H1 (cell line): ENCODE data around the gene IL6R. TPM values are rescaled to one million over a fixed set of nuclear protein-coding genes. Genes with fewer than 3 reads are reported as not detected.

Experiments
- CTCF ChIA-PET: fragments of 300-600 bp; sonication (Branson Sonifier 250); formaldehyde crosslinking; loops from one replicate; lab custom pipeline; 2021; ENCODE audit not compliant: partially characterized antibody; lab: Charles Lee
- POLR2A ChIA-PET: fragments of 300-600 bp; sonication (Branson Sonifier 250); formaldehyde crosslinking; loops from one replicate; lab custom pipeline; 2021; ENCODE audit warnings: inconsistent platforms; ENCODE audit not compliant: partially characterized antibody; lab: Charles Lee
- DNase-seq, 2 experiments: peaks; one replicate each; pipeline versions ENCODE4 v3.0.0 to v3.0.0-alpha.2; 2010 to 2022; ENCODE audit warnings: low spot score in 2 of 2, low read depth in 1 of 2, mixed read lengths in 1 of 2
- FAIRE-seq: peaks from 2 replicates; lab custom pipeline; 2011; peaks lifted over from hg19 to GRCh38; lab: Jason Lieb, UNC
- H2AFZ ChIP-seq: 2 replicates; pipeline ENCODE4 v1.8.1; 2012; ENCODE audit warnings: low read length, inconsistent platforms
- H2AK5ac ChIP-seq: 2 replicates; pipeline ENCODE4 v1.6.1; 2013; ENCODE audit warnings: low read depth, low read length
- H2BK120ac ChIP-seq: replicated peaks from 2 replicates; pipeline ENCODE3; 2013; ENCODE audit warnings: low read depth, low read length, inconsistent platforms
- H2BK12ac ChIP-seq: 2 replicates; pipeline ENCODE4 v1.6.1; 2013; ENCODE audit warnings: low read depth, low read length
- H2BK15ac ChIP-seq: 2 replicates; pipeline ENCODE4 v1.6.1; 2013; ENCODE audit warnings: low read length
- H2BK20ac ChIP-seq: 2 replicates; pipeline ENCODE4 v1.6.1; 2013; ENCODE audit warnings: low read length
- H2BK5ac ChIP-seq: 2 replicates; pipeline ENCODE4 v1.6.1; 2013; ENCODE audit warnings: low read depth, low read length
- H3K14ac ChIP-seq: 2 replicates; pipeline ENCODE4 v1.6.1; 2013; ENCODE audit warnings: inconsistent platforms; ENCODE audit not compliant: insufficient read length
- H3K18ac ChIP-seq: 2 replicates; pipeline ENCODE4 v1.6.1; 2013; ENCODE audit warnings: low read length; ENCODE audit errors: extremely low read depth
- H3K23ac ChIP-seq: 2 replicates; pipeline ENCODE4 v1.6.1; 2013; ENCODE audit warnings: inconsistent platforms; ENCODE audit not compliant: insufficient read length
- H3K23me2 ChIP-seq: 2 replicates; pipeline ENCODE4 v1.6.1; 2013; ENCODE audit warnings: low read depth, low read length
- H3K27ac ChIP-seq: 2 replicates; pipeline ENCODE4 v1.6.1; 2011; ENCODE audit warnings: low read depth, low read length, inconsistent platforms
- H3K27me3 ChIP-seq, 4 experiments: replicated peaks in 1 of 4; 1 replicate in 1 of 4; 2 replicates in 3 of 4; pipeline versions ENCODE4 v1.6.1 to v1.8.1; 2011 to 2013; ENCODE audit warnings: low read length in 3 of 4, mild to moderate bottlenecking in 3 of 4, inconsistent platforms in 2 of 4, mixed read lengths in 2 of 4, moderate library complexity in 1 of 4; ENCODE audit not compliant: control insufficient read depth in 3 of 4, insufficient read depth in 3 of 4; ENCODE audit errors: extremely low read depth in 1 of 4
- H3K36me3 ChIP-seq, 4 experiments: 2 replicates each; pipeline versions ENCODE4 v1.6.1 to v1.8.1; 2011 to 2013; ENCODE audit warnings: mild to moderate bottlenecking in 4 of 4, low read length in 3 of 4, moderate library complexity in 2 of 4, control low read depth in 1 of 4, inconsistent platforms in 1 of 4; ENCODE audit not compliant: insufficient read depth in 4 of 4, control insufficient read depth in 2 of 4
- H3K4ac ChIP-seq: replicated peaks from 2 replicates; pipeline ENCODE3; 2013; ENCODE audit warnings: low read length, low read depth, mixed read lengths, inconsistent platforms; ENCODE audit not compliant: insufficient read length
- H3K4me1 ChIP-seq, 4 experiments: replicated peaks in 1 of 4; 1 replicate in 1 of 4; 2 replicates in 3 of 4; pipeline versions ENCODE4 v1.6.1 to v1.8.1; 2011 to 2013; ENCODE audit warnings: low read length in 3 of 4, inconsistent platforms in 2 of 4, mixed read lengths in 1 of 4; ENCODE audit not compliant: insufficient read depth in 4 of 4, control insufficient read depth in 3 of 4
- H3K4me2 ChIP-seq, 2 experiments: 2 replicates each; pipeline versions ENCODE4 v1.6.1 to v1.8.1; 2011 to 2013; ENCODE audit warnings: low read depth in 2 of 2, low read length in 2 of 2, control low read depth in 1 of 2, inconsistent platforms in 1 of 2, mild to moderate bottlenecking in 1 of 2; ENCODE audit not compliant: insufficient read depth in 1 of 2
- H3K4me3 ChIP-seq, 4 experiments: fragments of 200-600, 300-600 bp in 1 of 4; sonication (generic), shearing (Covaris generic), sonication (Bioruptor Twin) in 1 of 4; 2 replicates each; pipeline versions ENCODE4 v1.5.1 to v1.8.1; 2011 to 2016; ENCODE audit warnings: low read length in 4 of 4, low read depth in 3 of 4, control low read depth in 2 of 4, inconsistent platforms in 2 of 4, mild to moderate bottlenecking in 2 of 4, mixed read lengths in 1 of 4, moderate library complexity in 1 of 4; ENCODE audit not compliant: insufficient read depth in 2 of 4; ENCODE audit errors: extremely low read depth in 1 of 4
- H3K56ac ChIP-seq: replicated peaks from 2 replicates; pipeline ENCODE3; 2013; ENCODE audit warnings: low read depth, mild to moderate bottlenecking, mixed read lengths, low read length, inconsistent platforms; ENCODE audit not compliant: insufficient read length
- H3K79me1 ChIP-seq: 2 replicates; pipeline ENCODE4 v1.6.1; 2013; ENCODE audit warnings: low read depth, low read length, control low read depth
- H3K79me2 ChIP-seq, 2 experiments: 2 replicates each; pipeline versions ENCODE4 v1.6.1 to v1.8.1; 2012 to 2013; ENCODE audit warnings: low read length in 2 of 2, mild to moderate bottlenecking in 2 of 2, inconsistent platforms in 1 of 2; ENCODE audit not compliant: insufficient read depth in 2 of 2, control insufficient read depth in 1 of 2
- H3K9ac ChIP-seq, 4 experiments: replicated peaks in 1 of 4; 1 replicate in 1 of 4; 2 replicates in 3 of 4; pipeline versions ENCODE4 v1.6.1 to v1.8.1; 2011 to 2013; ENCODE audit warnings: low read depth in 3 of 4, low read length in 3 of 4, control low read depth in 2 of 4, mild to moderate bottlenecking in 2 of 4, moderate library complexity in 2 of 4, inconsistent platforms in 1 of 4; ENCODE audit errors: extremely low read depth in 1 of 4
- H3K9me3 ChIP-seq, 2 experiments: 2 replicates each; pipeline versions ENCODE4 v1.6.1 to v1.8.1; 2012 to 2013; ENCODE audit warnings: mild to moderate bottlenecking in 2 of 2, moderate library complexity in 2 of 2, control low read depth in 1 of 2, inconsistent platforms in 1 of 2, low read depth in 1 of 2, low read length in 1 of 2, mixed read lengths in 1 of 2; ENCODE audit not compliant: insufficient read depth in 2 of 2
- H4K20me1 ChIP-seq, 2 experiments: replicated peaks in 1 of 2; 2 replicates each; pipeline versions ENCODE3 to v1.8.1; 2011 to 2013; ENCODE audit warnings: inconsistent platforms in 2 of 2, low read length in 2 of 2, mild to moderate bottlenecking in 1 of 2; ENCODE audit not compliant: insufficient read depth in 2 of 2, control insufficient read depth in 1 of 2
- H4K5ac ChIP-seq: 2 replicates; pipeline ENCODE4 v1.6.1; 2013; ENCODE audit warnings: low read length, low read depth, mixed read lengths, inconsistent platforms; ENCODE audit not compliant: insufficient read length
- H4K8ac ChIP-seq: 2 replicates; pipeline ENCODE4 v1.8.0; 2013; ENCODE audit warnings: mild to moderate bottlenecking, moderate library complexity, low read length, inconsistent platforms; ENCODE audit not compliant: insufficient read depth; ENCODE audit errors: extremely low read depth
- H4K91ac ChIP-seq: replicated peaks from 2 replicates; pipeline ENCODE3; 2013; ENCODE audit warnings: low read length, mixed read lengths, inconsistent platforms; ENCODE audit not compliant: insufficient read length
- BCL11A ChIP-seq, 2 experiments: IDR thresholded peaks; one replicate each; pipeline ENCODE4 v1.6.1; 2011; ENCODE audit warnings: low read depth in 2 of 2, low read length in 2 of 2, mild to moderate bottlenecking in 2 of 2
- GTF2F1 ChIP-seq: IDR thresholded peaks from 2 replicates; pipeline ENCODE4 v1.6.1; 2012; ENCODE audit warnings: low read depth, low read length, improper control_type of control experiment, borderline replicate concordance
- NRF1 ChIP-seq: IDR thresholded peaks from 2 replicates; pipeline ENCODE4 v1.6.1; 2011; ENCODE audit warnings: mild to moderate bottlenecking, low read depth, low read length, improper control_type of control experiment
- RAD21 ChIP-seq, 2 experiments: IDR thresholded peaks in 1 of 2; conservative IDR thresholded peaks in 1 of 2; 2 replicates each; pipeline ENCODE4 v1.6.1; 2011; ENCODE audit warnings: low read depth in 2 of 2, low read length in 2 of 2, improper control_type of control experiment in 1 of 2, inconsistent platforms in 1 of 2, mild to moderate bottlenecking in 1 of 2, moderate library complexity in 1 of 2
- SRF ChIP-seq: IDR thresholded peaks from 2 replicates; pipeline ENCODE4 v1.6.1; 2011; ENCODE audit warnings: mild to moderate bottlenecking, low read depth, low read length, moderate library complexity
- TAF1 ChIP-seq: IDR thresholded peaks from 2 replicates; pipeline ENCODE4 v1.6.1; 2011; ENCODE audit warnings: mild to moderate bottlenecking, low read depth, low read length
- YY1 ChIP-seq: IDR thresholded peaks from 2 replicates; pipeline ENCODE4 v1.6.1; 2011; ENCODE audit warnings: low read depth, mild to moderate bottlenecking, low read length
- WGBS, 2 experiments: shearing (Covaris generic) in 1 of 2; methylation state at CpG; one replicate each; pipeline versions ENCODE4 v1.1.6 to v1.1.7; 2013 to 2015; ENCODE audit warnings: low lambda C conversion rate in 2 of 2, mixed read lengths in 2 of 2, inconsistent platforms in 1 of 2, low coverage in 1 of 2, missing lambda C conversion rate in 1 of 2; ENCODE audit not compliant: insufficient replicate concordance in 2 of 2, insufficient coverage in 1 of 2, insufficient read length in 1 of 2; ENCODE audit errors: extremely low coverage in 1 of 2, missing lambda C conversion rate in 1 of 2; 5-methylcytosine and 5-hydroxymethylcytosine counted together
- polyA plus RNA-seq, 7 experiments: library from polyadenylated mRNA; depleted of rRNA in 3 of 7; stranded (reverse) in 5 of 7; unstranded in 2 of 7; fragments of >200 nt in 5 of 7; fragments of 200-250 nt in 2 of 7; gene quantifications; 1 replicate in 5 of 7; 2 replicates in 1 of 7; 4 replicates in 1 of 7; pipeline versions ENCODE4 v1.2.1 to v1.2.3, GENCODE V29; 2011 to 2013; ENCODE audit warnings: missing spikeins in 2 of 7, mixed read lengths in 2 of 7
- total RNA-seq: library from RNA; stranded (reverse); fragmentation: NEBNext Ultra II Directional; extraction: Animal tissue kit (Norgen Biotek cat#: 25700); gene quantifications from 2 replicates; pipeline ENCODE4 v1.2.1, GENCODE V29; 2021

Gene IL6R
- total and polyA plus RNA-seq, 2 of the 8 experiments (the other 6 are each of a cell fraction or from before 2014, with no cell fraction given): 2.3 to 3.0 TPM

- DNase-seq: no peak
- Histone ChIP-seq H3K4me3 (no peak overlapping the region), H2BK15ac (no peak overlapping the region), H2BK20ac (no peak overlapping the region), H3K4me1 (no peaks in the 10 kb centered on the region; a peak in 1 of 7 replicates), H3K14ac (no peak overlapping the region), H2BK120ac (no peak overlapping the region), H3K27ac (no peak overlapping the region), H2AK5ac (no peak overlapping the region), H4K20me1 (no peaks in the 10 kb centered on the region), H3K56ac (no peak overlapping the region), H4K91ac (no peak overlapping the region), H2AFZ (no peak overlapping the region), H2BK12ac (no peak overlapping the region), H4K8ac (no peak overlapping the region), H3K23me2 (no peaks in the 10 kb centered on the region), H3K9ac (no peak overlapping the region), H4K5ac (no peak overlapping the region), H3K4me2 (no peak overlapping the region), H3K27me3 (no peaks in the 10 kb centered on the region), H3K79me2 (no peaks in the 10 kb centered on the region), H3K23ac (no peak overlapping the region), H3K4ac (no peak overlapping the region), H3K79me1 (no peaks in the 10 kb centered on the region), H3K36me3 (no peaks in the 10 kb centered on the region), H3K9me3 (no peaks in the 10 kb centered on the region), H2BK5ac (no peak overlapping the region), H3K18ac (no peak overlapping the region)
- FAIRE-seq: no peak
- ChIA-PET CTCF (interaction anchor here (0.7 to 1.0 kb wide), 5 partner anchors 30 to 402 kb away, joined by 3 to 5 read pairs (median 3); no protein-coding TSS in a partner anchor), POLR2A (interaction anchor here (0.6 kb wide), 1 partner anchor 460 kb away, joined by 3 read pairs; the partner anchor contains the start of gene PMVK)
- 94% methylated on average over 1 of the region's 1 CpG; no CpG with 5 or more reads in 1 of the 2 experiments for WGBS, 2 experiments
- TF ChIP-seq SRF (no peak), GTF2F1 (no peak), BCL11A (IDR thresholded peaks at IDR 0.05; ENCODE audit: low read depth in 2 of 2, low read length in 2 of 2) (no peak), YY1 (no peak), TAF1 (no peak), NRF1 (no peak), RAD21 (IDR thresholded peaks at IDR 0.05 in 1 of 2, conservative IDR thresholded peaks at IDR 0.05 in 1 of 2; ENCODE audit: low read depth in 2 of 2, low read length in 2 of 2) (no peak)
Measured at GRCh38 chr1:154476791-154477190, 71.6 kb downstream of the IL6R start.
